Measurements from ENCODE around the gene KRTAP10-8. TPM values are rescaled to one million over a fixed set of nuclear protein-coding genes. Genes with fewer than 3 reads are reported as not detected.
"Not testable (repeated sequence)": the region's sequence is repeated elsewhere in the genome, so short reads cannot be mapped to it uniquely, and the experiment has no call there.

Gene KRTAP10-8
- total and polyA plus RNA-seq, 8 donors = not detected

- Histone ChIP-seq H3K36me3 (no peaks in the 10 kb centered on the region), H3K27me3 (peaks cover 0 to 31% (median 10%) of the 10 kb centered on the region in 3 donors), H3K9me3 (peaks cover 0 to 22% (median 11%) of the 10 kb centered on the region in 4 donors), H3K4me1 (no peaks in the 10 kb centered on the region), H3K27ac (peak within 1 kb of the TSS in 4 of 5 donors; percentile 7 to 57 (median 36)), H3K4me3 (no peak within 1 kb of the TSS)
- DNase-seq = peak in 1 of 2 donors; percentile 25
- intact Hi-C loops (cut with DNase I; ENCODE audit: low total_unique reads) = no loop called here
- no peak for TF ChIP-seq POLR2AphosphoS5 (IDR thresholded peaks at IDR 0.05)
- WGBS, 5 donors = 70 to 80% (median 74%) methylated on average over 26 of the region's 26 CpGs
Measured at GRCh38 chr21:44657635-44658540, 46.0 kb downstream of the KRTAP10-8 start, which contains the start of gene KRTAP12-3. TSS of gene KRTAP12-3 (plus strand) at chr21:44657932. CDS start at chr21:44657980, 48 bp downstream.

- H3K4me1 ChIP-seq = no peaks in the 10 kb centered on the region
- 77 to 84% (median 80%) methylated on average over 5 of the region's 5 CpGs for WGBS, 5 donors
- H3K9me3 ChIP-seq = peaks cover 0 to 22% (median 11%) of the 10 kb centered on the region in 4 donors
- peak overlapping the region in 1 of 5 donors; percentile 57 for H3K27ac ChIP-seq
- H3K36me3 ChIP-seq = no peaks in the 10 kb centered on the region
- H3K4me3 ChIP-seq = no peak overlapping the region
- intact Hi-C loops (cut with DNase I; ENCODE audit: low total_unique reads) = no loop called here
- H3K27me3 ChIP-seq = peaks cover 0 to 31% (median 10%) of the 10 kb centered on the region in 3 donors
- DNase-seq = no peak
- TF ChIP-seq POLR2A (IDR thresholded peaks at IDR 0.05) = no peak
- TF ChIP-seq EP300 (IDR thresholded peaks at IDR 0.05) = no peak
Measured at GRCh38 chr21:44658541-44658910, 46.6 kb downstream of the KRTAP10-8 start.

GRCh38 chr21:44658913-44659595, 47.2 kb downstream of the KRTAP10-8 start:
- Histone ChIP-seq H3K27ac (no peak overlapping the region), H3K27me3 (peaks cover 0 to 28% (median 10%) of the 10 kb centered on the region in 3 donors), H3K4me1 (no peaks in the 10 kb centered on the region), H3K9me3 (peaks cover 0 to 22% (median 11%) of the 10 kb centered on the region in 4 donors), H3K36me3 (no peaks in the 10 kb centered on the region), H3K4me3 (no peak overlapping the region)
- intact Hi-C loops (cut with DNase I; ENCODE audit: low total_unique reads) = no loop called here
- WGBS, 5 donors = 40 to 62% (median 44%) methylated on average over 9 to 11 of the region's 11 CpGs
- no peak for DNase-seq
- no peak for TF ChIP-seq CTCF (IDR thresholded peaks at IDR 0.05)
- no peak for TF ChIP-seq EP300 (IDR thresholded peaks at IDR 0.05)
- no peak for TF ChIP-seq POLR2A (IDR thresholded peaks at IDR 0.05)
- TF ChIP-seq POLR2AphosphoS5 (IDR thresholded peaks at IDR 0.05) = no peak

- H3K36me3 ChIP-seq; intact Hi-C loops (cut with DNase I; ENCODE audit: low total_unique reads); H3K4me3 ChIP-seq; H3K27ac ChIP-seq; DNase-seq; H3K4me1 ChIP-seq: not testable (repeated sequence)
- 41 to 56% (median 51%) methylated on average over 7 of the region's 7 CpGs for WGBS, 5 donors
- Histone ChIP-seq H3K9me3 (peaks cover 0 to 15% (median 9%) of the 10 kb centered on the region in 4 donors), H3K27me3 (peaks cover 0 to 28% (median 9%) of the 10 kb centered on the region in 3 donors)
Measured at GRCh38 chr21:44661567-44661966, 49.7 kb downstream of the KRTAP10-8 start.

Other genes with a start within 250 kb of the KRTAP10-8 start
- gene LRRC3, start 156.6 kb upstream of the KRTAP10-8 start, total RNA-seq = 1 to 10 TPM; 1.2 to 8.0 (median 5.5) TPM
- gene LRRC3, start 156.6 kb upstream of the KRTAP10-8 start, polyA plus RNA-seq = 1 to 10 TPM in 2 of 3 donors, under 1 TPM in 1; 0.76 to 1.3 (median 1.3) TPM
- not detected for gene KRTAP10-1, start 71.9 kb upstream of the KRTAP10-8 start, total RNA-seq
- not detected for gene KRTAP10-1, start 71.9 kb upstream of the KRTAP10-8 start, polyA plus RNA-seq
- not detected for gene KRTAP10-2, start 60.6 kb upstream of the KRTAP10-8 start, total RNA-seq
- gene KRTAP10-2, start 60.6 kb upstream of the KRTAP10-8 start, polyA plus RNA-seq = not detected
- gene KRTAP10-3, start 53.3 kb upstream of the KRTAP10-8 start, total RNA-seq = not detected
- not detected for gene KRTAP10-3, start 53.3 kb upstream of the KRTAP10-8 start, polyA plus RNA-seq
- not detected for gene KRTAP10-4, start 38.4 kb upstream of the KRTAP10-8 start, total RNA-seq
- not detected for gene KRTAP10-4, start 38.4 kb upstream of the KRTAP10-8 start, polyA plus RNA-seq
- gene KRTAP10-5, start 31.5 kb upstream of the KRTAP10-8 start, total RNA-seq = not detected
- under 1 TPM in 1 of 3 donors, not detected in 2; 0.10 TPM for gene KRTAP10-5, start 31.5 kb upstream of the KRTAP10-8 start, polyA plus RNA-seq
- not detected for gene KRTAP10-6, start 19.6 kb upstream of the KRTAP10-8 start, total RNA-seq
- not detected for gene KRTAP10-6, start 19.6 kb upstream of the KRTAP10-8 start, polyA plus RNA-seq
- gene KRTAP10-7, start 11.5 kb upstream of the KRTAP10-8 start, total RNA-seq = not detected
- gene KRTAP10-7, start 11.5 kb upstream of the KRTAP10-8 start, polyA plus RNA-seq = not detected
- gene KRTAP10-9, start 15.0 kb downstream of the KRTAP10-8 start, total RNA-seq = not detected
- not detected for gene KRTAP10-9, start 15.0 kb downstream of the KRTAP10-8 start, polyA plus RNA-seq
- gene KRTAP10-10, start 25.3 kb downstream of the KRTAP10-8 start, total RNA-seq = not detected
- not detected for gene KRTAP10-10, start 25.3 kb downstream of the KRTAP10-8 start, polyA plus RNA-seq
- gene KRTAP10-11, start 34.3 kb downstream of the KRTAP10-8 start, total RNA-seq = not detected
- gene KRTAP10-11, start 34.3 kb downstream of the KRTAP10-8 start, polyA plus RNA-seq = not detected
- gene KRTAP12-4, start 42.6 kb downstream of the KRTAP10-8 start, total RNA-seq = not detected
- gene KRTAP12-4, start 42.6 kb downstream of the KRTAP10-8 start, polyA plus RNA-seq = not detected
- gene KRTAP12-3, start 45.9 kb downstream of the KRTAP10-8 start, total RNA-seq = not detected
- gene KRTAP12-3, start 45.9 kb downstream of the KRTAP10-8 start, polyA plus RNA-seq = not detected
- gene KRTAP12-2, start 54.8 kb downstream of the KRTAP10-8 start, total RNA-seq = not detected
- gene KRTAP12-2, start 54.8 kb downstream of the KRTAP10-8 start, polyA plus RNA-seq = not detected
- gene KRTAP12-1, start 70.1 kb downstream of the KRTAP10-8 start, total RNA-seq = 1 to 10 TPM in 1 of 5 donors, not detected in 4; 2.0 TPM
- gene KRTAP12-1, start 70.1 kb downstream of the KRTAP10-8 start, polyA plus RNA-seq = not detected
- gene KRTAP10-12, start 85.1 kb downstream of the KRTAP10-8 start, total RNA-seq = not detected
- gene KRTAP10-12, start 85.1 kb downstream of the KRTAP10-8 start, polyA plus RNA-seq = not detected
- gene TSPEAR, start 99.5 kb downstream of the KRTAP10-8 start, total RNA-seq = under 1 TPM in 2 of 5 donors, not detected in 3; 0.18 to 0.29 TPM
- under 1 TPM in 2 of 3 donors, not detected in 1; 0.05 to 0.06 TPM for gene TSPEAR, start 99.5 kb downstream of the KRTAP10-8 start, polyA plus RNA-seq
- 100 to 1,000 TPM in 1 of 5 donors, 10 to 100 TPM in 4; 56.5 to 116 (median 78.2) TPM for gene UBE2G2, start 189.7 kb downstream of the KRTAP10-8 start, total RNA-seq
- gene UBE2G2, start 189.7 kb downstream of the KRTAP10-8 start, polyA plus RNA-seq = 10 to 100 TPM; 30.6 to 33.7 (median 32.7) TPM
- gene SUMO3, start 206.0 kb downstream of the KRTAP10-8 start, total RNA-seq = 10 to 100 TPM; 29.5 to 80.1 (median 42.0) TPM
- 10 to 100 TPM; 36.4 to 95.9 (median 78.1) TPM for gene SUMO3, start 206.0 kb downstream of the KRTAP10-8 start, polyA plus RNA-seq